Measurements from ENCODE around the gene LRRN2. TPM values are rescaled to one million over a fixed set of nuclear protein-coding genes. Genes with fewer than 3 reads are reported as not detected.

The LRRN2 gene
- total and polyA plus RNA-seq, 2 of the 8 experiments (the other 6 are each of a cell fraction or from before 2014, with no cell fraction given) = 1.8 to 2.3 TPM

DNA sequence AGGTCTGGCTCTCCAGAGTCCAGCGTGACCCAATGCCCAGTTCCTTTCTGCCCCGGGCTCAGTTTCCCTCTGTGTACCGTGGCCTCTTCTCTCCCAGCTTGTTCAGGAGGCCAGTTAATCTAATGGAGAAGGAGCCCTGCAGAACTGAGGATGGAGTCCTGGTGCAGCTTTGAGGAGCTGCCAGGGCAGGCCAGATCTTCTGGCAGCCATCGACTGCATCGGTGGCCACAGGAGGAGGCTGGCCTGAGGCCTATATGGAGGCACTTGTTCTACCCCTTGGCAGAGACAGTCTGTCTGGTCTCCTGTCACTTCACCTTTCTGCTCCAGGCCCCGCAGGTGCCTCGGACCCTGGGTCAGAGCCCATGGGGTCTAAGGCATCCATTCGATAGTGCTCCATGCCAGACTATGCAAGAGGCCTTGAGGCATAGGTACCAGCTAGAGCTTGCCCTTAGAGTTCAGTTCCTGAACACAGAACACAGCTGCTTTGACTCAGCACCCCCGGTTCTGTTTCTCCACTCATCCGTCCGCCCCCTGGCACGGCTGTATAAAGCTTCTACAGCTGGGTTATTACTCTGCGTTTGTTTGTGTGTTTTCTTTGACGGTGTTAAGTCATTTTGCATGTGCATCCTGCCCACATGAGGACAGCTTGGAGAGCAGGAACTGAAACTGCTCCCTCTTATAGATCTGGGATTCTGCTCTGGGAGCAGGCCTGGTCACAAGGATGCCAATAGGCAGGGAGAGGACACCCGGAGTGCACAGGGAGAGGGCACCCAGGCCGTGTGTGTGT lies 18.5 kb upstream of the LRRN2 start:
- H3K4me3 ChIP-seq (ENCODE audit: extremely low read depth in 1 of 4, insufficient read depth in 2 of 4, low read depth in 3 of 4, low read length in 4 of 4) = no peak overlapping the region
- TF ChIP-seq TAF7 (optimal IDR thresholded peaks at IDR 0.05; ENCODE audit: borderline replicate concordance, low read depth, low read length) (no peak), CBX8 (IDR thresholded peaks at IDR 0.05; ENCODE audit: borderline replicate concordance, low read depth, low read length) (no peak), MAFK (IDR thresholded peaks at IDR 0.05; ENCODE audit: low read depth, low read length) (no peak), ZNF274 (IDR thresholded peaks at IDR 0.05; ENCODE audit: borderline replicate concordance, extremely low read depth, low read length) (no peak), FOSL1 (IDR thresholded peaks at IDR 0.05; ENCODE audit: insufficient read depth, low read depth, low read length) (no peak), SP4 (IDR thresholded peaks at IDR 0.05; ENCODE audit: low read length) (no peak), SRF (IDR thresholded peaks at IDR 0.05; ENCODE audit: low read depth, low read length) (no peak)
- H4K8ac ChIP-seq (ENCODE audit: extremely low read depth, insufficient read depth, low read length) = no peak overlapping the region
- peaks cover 14 to 35% (median 28%) of the 10 kb centered on the region in 4 experiments for H3K27me3 ChIP-seq (replicated peaks in 1 of 4; ENCODE audit: control insufficient read depth in 3 of 4, extremely low read depth in 1 of 4, insufficient read depth in 3 of 4, low read length in 3 of 4)
- H3K4me2 ChIP-seq (ENCODE audit: insufficient read depth in 1 of 2, low read depth in 2 of 2, low read length in 2 of 2) = no peak overlapping the region
- H3K9me3 ChIP-seq (ENCODE audit: insufficient read depth in 2 of 2, low read depth in 1 of 2, low read length in 1 of 2) = no peaks in the 10 kb centered on the region
- no peak overlapping the region for H3K4ac ChIP-seq (replicated peaks; ENCODE audit: insufficient read length, low read depth, low read length)
- no peak overlapping the region for H2BK20ac ChIP-seq (ENCODE audit: low read length)
- FAIRE-seq = no peak
- peaks cover 13 to 18% (median 17%) of the 10 kb centered on the region in 4 experiments for H3K4me1 ChIP-seq (replicated peaks in 1 of 4; ENCODE audit: control insufficient read depth in 3 of 4, insufficient read depth in 4 of 4, low read length in 3 of 4)
- no peak overlapping the region for H3K18ac ChIP-seq (ENCODE audit: extremely low read depth, low read length)
- no peak overlapping the region for H3K23ac ChIP-seq (ENCODE audit: insufficient read length)
- H3K56ac ChIP-seq (replicated peaks; ENCODE audit: insufficient read length, low read depth, low read length) = no peak overlapping the region
- H3K9ac ChIP-seq (replicated peaks in 1 of 4; ENCODE audit: extremely low read depth in 1 of 4, low read depth in 3 of 4, low read length in 3 of 4) = no peak overlapping the region
- H3K27ac ChIP-seq (ENCODE audit: low read depth, low read length) = no peak overlapping the region
- no peak overlapping the region for H2BK15ac ChIP-seq (ENCODE audit: low read length)
- H3K79me2 ChIP-seq (ENCODE audit: control insufficient read depth in 1 of 2, insufficient read depth in 2 of 2, low read length in 2 of 2) = no peaks in the 10 kb centered on the region
- no peak overlapping the region for H4K5ac ChIP-seq (ENCODE audit: insufficient read length, low read depth, low read length)
- H3K23me2 ChIP-seq (ENCODE audit: low read depth, low read length) = no peaks in the 10 kb centered on the region; the same call in 1 of the 2 replicates
- ChIA-PET POLR2A (ENCODE audit: partially characterized antibody) (interaction anchor here (0.9 kb wide), 1 partner anchor 34 kb away, joined by 3 read pairs; no protein-coding TSS in a partner anchor), CTCF (ENCODE audit: partially characterized antibody) (interaction anchor here (0.6 to 7.4 kb wide), 12 partner anchors 8 to 281 kb away, joined by 3 to 53 read pairs (median 4); no protein-coding TSS in a partner anchor)
- H3K36me3 ChIP-seq (ENCODE audit: control insufficient read depth in 2 of 4, insufficient read depth in 4 of 4, low read length in 3 of 4) = no peaks in the 10 kb centered on the region
- H3K14ac ChIP-seq (ENCODE audit: insufficient read length) = no peak overlapping the region
- 89% methylated on average over 16 of the region's 16 CpGs; no CpG with 5 or more reads in 1 of the 2 experiments for WGBS, 2 experiments (ENCODE audit: extremely low coverage in 1 of 2, insufficient coverage in 1 of 2, insufficient read length in 1 of 2, insufficient replicate concordance in 2 of 2, low coverage in 1 of 2, low lambda C conversion rate in 2 of 2, missing lambda C conversion rate in 1 of 2)
- H4K91ac ChIP-seq (replicated peaks; ENCODE audit: insufficient read length, low read length) = no peak overlapping the region
- DNase-seq (ENCODE audit: low read depth in 1 of 2, low spot score in 2 of 2) = no peak
- H3K79me1 ChIP-seq (ENCODE audit: low read depth, low read length) = no peaks in the 10 kb centered on the region
- H2AFZ ChIP-seq (ENCODE audit: low read length) = no peak overlapping the region
- H2BK12ac ChIP-seq (ENCODE audit: low read depth, low read length) = no peak overlapping the region
- no peak overlapping the region for H2BK5ac ChIP-seq (ENCODE audit: low read depth, low read length)
- H2BK120ac ChIP-seq (replicated peaks; ENCODE audit: low read depth, low read length) = no peak overlapping the region
- peaks cover 0 to 4% of the 10 kb centered on the region in 2 experiments for H4K20me1 ChIP-seq (replicated peaks in 1 of 2; ENCODE audit: control insufficient read depth in 1 of 2, insufficient read depth in 2 of 2, low read length in 2 of 2)
- no peak overlapping the region for H2AK5ac ChIP-seq (ENCODE audit: low read depth, low read length)
